HepG2 (cell line): ENCODE results near the gene WARS2. TPM values are rescaled to one million over a fixed set of nuclear protein-coding genes. Genes with fewer than 3 reads are reported as not detected.

Source experiments
- ATAC-seq: fragments of 200-7000 bp; cut with Tn5 transposase; 3 replicates; pipeline ENCODE4 v1.9.1; 2020; ENCODE audit warnings: mild to moderate bottlenecking, moderate library complexity
- BruUV-seq: library from RNA; stranded (reverse); fragments of 400-500 nt; replicated peaks from 2 replicates; lab custom pipeline; 2021; lab: Mats Ljungman, UMichigan
- CTCF ChIA-PET: fragments of 300-600 bp; formaldehyde crosslinking; extraction: SDS; loops from one replicate; lab custom pipeline; 2021; ENCODE audit warnings: low total read pairs, inconsistent platforms, low intra/inter-chr PET ratio; lab: Yijun Ruan, JAX
- POLR2A ChIA-PET: fragments of 350-600 bp; sonication (Branson Sonifier 250); formaldehyde crosslinking; loops from one replicate; lab custom pipeline; 2020; ENCODE audit warnings: antibody characterized with exemption, inconsistent platforms; lab: Yijun Ruan, JAX
- DNase-seq: peaks from one replicate; pipeline ENCODE4 v3.0.0-alpha.2; 2015; ENCODE audit warnings: low spot score
- FAIRE-seq: peaks from 3 replicates; lab custom pipeline; 2011; peaks lifted over from hg19 to GRCh38; lab: Jason Lieb, UNC
- H2AFZ ChIP-seq: one replicate; pipeline ENCODE4 v1.6.1; 2011; ENCODE audit warnings: low read length, inconsistent platforms
- H3K27ac ChIP-seq: fragments of 300-600 bp; 3 replicates; pipeline ENCODE4 v1.8.0; 2011; ENCODE audit warnings: mixed run types, mild to moderate bottlenecking, mixed read lengths, low read length, inconsistent platforms; ENCODE audit not compliant: insufficient read depth; ENCODE audit errors: extremely low read length
- H3K27me3 ChIP-seq, 2 experiments: fragments of 200-600 bp in 1 of 2; 2 replicates in 1 of 2; 3 replicates in 1 of 2; pipeline versions ENCODE4 v1.6.0 to v1.8.0; 2011; ENCODE audit warnings: low read length in 2 of 2, mild to moderate bottlenecking in 2 of 2, moderate library complexity in 2 of 2, inconsistent platforms in 1 of 2; ENCODE audit not compliant: insufficient read depth in 2 of 2, control insufficient read depth in 1 of 2
- H3K36me3 ChIP-seq, 2 experiments: fragments of 200-600 bp in 1 of 2; replicated peaks in 1 of 2; 2 replicates in 1 of 2; 3 replicates in 1 of 2; pipeline versions ENCODE4 v1.5.1 to v1.8.0; 2011; ENCODE audit warnings: low read length in 2 of 2, inconsistent platforms in 1 of 2; ENCODE audit not compliant: insufficient read depth in 2 of 2, control insufficient read depth in 1 of 2
- H3K4me1 ChIP-seq: 2 replicates; pipeline ENCODE4 v1.5.1; 2012; ENCODE audit warnings: low read length, inconsistent platforms; ENCODE audit not compliant: insufficient read depth
- H3K4me2 ChIP-seq: 2 replicates; pipeline ENCODE4 v1.6.0; 2011; ENCODE audit warnings: low read depth, low read length, inconsistent platforms
- H3K4me3 ChIP-seq, 3 experiments: fragments of 200-600 bp in 1 of 3; sonication (generic), shearing (Covaris generic) in 1 of 3; replicated peaks in 1 of 3; 2 replicates each; pipeline ENCODE4 v1.5.1; 2011 to 2016; ENCODE audit warnings: low read length in 3 of 3, inconsistent platforms in 2 of 3, low read depth in 2 of 3, mild to moderate bottlenecking in 2 of 3, control low read depth in 1 of 3, mixed read lengths in 1 of 3; ENCODE audit not compliant: insufficient read depth in 1 of 3
- H3K79me2 ChIP-seq: one replicate; pipeline ENCODE4 v1.6.1; 2011; ENCODE audit warnings: low read length, inconsistent platforms; ENCODE audit not compliant: insufficient read depth
- H3K9ac ChIP-seq: 2 replicates; pipeline ENCODE4 v1.6.0; 2011; ENCODE audit warnings: mild to moderate bottlenecking, low read depth, low read length, inconsistent platforms; ENCODE audit not compliant: insufficient read depth
- H3K9me3 ChIP-seq: 2 replicates; pipeline ENCODE4 v1.5.1; 2012; ENCODE audit warnings: mild to moderate bottlenecking, low read length
- H4K20me1 ChIP-seq: 2 replicates; pipeline ENCODE4 v1.6.0; 2011; ENCODE audit warnings: inconsistent platforms, mild to moderate bottlenecking, low read length, moderate library complexity; ENCODE audit not compliant: insufficient read depth
- RORA ChIP-seq: sonication (generic); formaldehyde crosslinking; IDR thresholded peaks from 2 replicates; pipeline ENCODE4 v1.5.0; 2020; ENCODE audit warnings: mild to moderate bottlenecking, missing genetic modification reagents, moderate library complexity
- TBX3 ChIP-seq: fragments of 450-650 bp; IDR thresholded peaks from 2 replicates; pipeline ENCODE4 v1.6.1; 2017; ENCODE audit warnings: antibody characterized with exemption, mild to moderate bottlenecking, inconsistent platforms, borderline replicate concordance
- ZNF589 ChIP-seq: sonication (generic); formaldehyde crosslinking; conservative IDR thresholded peaks from 2 replicates; pipeline ENCODE4 v1.8.0; 2022; ENCODE audit warnings: mild to moderate bottlenecking, moderate library complexity, missing genetic modification reagents
- WGBS: methylation state at CpG from one replicate; pipeline ENCODE4 v1.1.6; 2017; ENCODE audit warnings: low lambda C conversion rate; 5-methylcytosine and 5-hydroxymethylcytosine counted together
- in situ Hi-C: cut with HindIII; loops from 2 replicates; pipeline ENCODE4 v1.10.0; 2017; ENCODE audit warnings: low pct_unique_long_range_greater_than_20kb; ENCODE audit not compliant: extremely low pct_ligation_motif_present
- intact Hi-C: fragments of 100-400 bp; cut with micrococcal nuclease; formaldehyde crosslinking; loops from one replicate; pipeline ENCODE4 v1.10.0; 2022; ENCODE audit not compliant: unreplicated experiment
- polyA plus RNA-seq, 8 experiments: library from polyadenylated mRNA; depleted of rRNA in 3 of 8; stranded (reverse) in 7 of 8; unstranded in 1 of 8; fragments of >200 nt; fragmentation: Illumina TruSeq in 4 of 8; extraction: Trizol in 4 of 8; gene quantifications; 2 replicates each; pipeline versions ENCODE4 v1.2.1 to v1.2.3, GENCODE V29; 2011 to 2016; ENCODE audit warnings: low read depth in 4 of 8, missing spikeins in 1 of 8, mixed read lengths in 1 of 8; ENCODE audit not compliant: insufficient read depth in 1 of 8
- total RNA-seq, 5 experiments: library from RNA; depleted of rRNA; stranded (reverse); fragments of >200 nt; fragmentation: Illumina TruSeq; extraction: Trizol; gene quantifications; 2 replicates each; pipeline ENCODE4 v1.2.3, GENCODE V29; 2016; ENCODE audit warnings: low read depth in 1 of 5
- TF ChIP-seq, protein P1 (sequence below): sonication (generic); formaldehyde crosslinking; IDR thresholded peaks from 2 replicates; pipeline ENCODE4 v1.4.0; 2020; ENCODE audit warnings: missing genetic modification reagents, mild to moderate bottlenecking, borderline replicate concordance

WARS2 gene
- total and polyA plus RNA-seq, 2 of the 13 experiments (the other 11 are each of a cell fraction or from before 2014, with no cell fraction given): 12.4 to 18.8 TPM

DNA sequence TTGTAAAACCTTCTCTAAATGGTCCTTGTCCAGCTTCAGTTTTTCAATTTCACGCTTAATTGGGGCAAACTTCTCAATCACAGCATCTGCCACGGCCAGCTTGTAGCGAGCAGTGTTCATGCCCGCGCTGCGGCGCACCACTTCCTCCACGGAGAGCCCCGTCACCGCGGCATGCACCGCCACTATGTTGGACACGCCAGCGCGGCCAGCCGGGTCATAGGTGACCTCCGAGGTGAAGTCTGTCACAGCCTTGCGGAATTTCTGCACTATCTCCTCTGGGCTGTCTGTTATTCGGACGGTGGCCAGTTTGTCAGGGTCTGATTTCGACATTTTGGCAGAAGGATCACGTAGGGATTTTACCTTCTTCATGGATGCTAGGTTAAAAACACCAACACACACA, 107.5 kb downstream of the WARS2 start (continued):
- TF ChIP-seq ZNF589 (CRISPR knock-in tag) (no peak), TBX3 (no peak)

DNA sequence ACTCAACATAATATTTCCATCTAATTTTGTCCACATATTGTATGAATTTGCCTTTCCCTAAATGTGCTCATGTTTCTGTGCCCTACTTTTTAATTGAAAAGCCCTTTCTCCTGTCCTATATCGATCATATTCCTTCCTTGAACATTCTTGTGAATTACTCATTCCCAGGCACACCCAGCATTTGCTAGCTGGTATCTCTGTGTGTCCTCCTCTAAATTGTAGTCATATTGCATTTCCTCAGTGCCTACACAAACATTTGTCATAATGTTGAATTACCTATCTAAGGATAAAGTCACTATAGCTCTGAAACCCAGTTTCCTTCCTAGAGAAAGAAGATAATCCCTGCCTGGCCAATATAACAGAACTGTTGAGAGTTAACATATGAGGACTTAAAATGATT, 112.7 kb downstream of the WARS2 start:
- POLR2A ChIA-PET: no interaction called here
- FAIRE-seq: no peak
- in situ Hi-C loops: no loop called here

More for the DNA sequence above, 112.7 kb downstream of the WARS2 start:
- WGBS: 90% methylated on average over 1 of the region's 1 CpG
- TF ChIP-seq, protein P1, sequence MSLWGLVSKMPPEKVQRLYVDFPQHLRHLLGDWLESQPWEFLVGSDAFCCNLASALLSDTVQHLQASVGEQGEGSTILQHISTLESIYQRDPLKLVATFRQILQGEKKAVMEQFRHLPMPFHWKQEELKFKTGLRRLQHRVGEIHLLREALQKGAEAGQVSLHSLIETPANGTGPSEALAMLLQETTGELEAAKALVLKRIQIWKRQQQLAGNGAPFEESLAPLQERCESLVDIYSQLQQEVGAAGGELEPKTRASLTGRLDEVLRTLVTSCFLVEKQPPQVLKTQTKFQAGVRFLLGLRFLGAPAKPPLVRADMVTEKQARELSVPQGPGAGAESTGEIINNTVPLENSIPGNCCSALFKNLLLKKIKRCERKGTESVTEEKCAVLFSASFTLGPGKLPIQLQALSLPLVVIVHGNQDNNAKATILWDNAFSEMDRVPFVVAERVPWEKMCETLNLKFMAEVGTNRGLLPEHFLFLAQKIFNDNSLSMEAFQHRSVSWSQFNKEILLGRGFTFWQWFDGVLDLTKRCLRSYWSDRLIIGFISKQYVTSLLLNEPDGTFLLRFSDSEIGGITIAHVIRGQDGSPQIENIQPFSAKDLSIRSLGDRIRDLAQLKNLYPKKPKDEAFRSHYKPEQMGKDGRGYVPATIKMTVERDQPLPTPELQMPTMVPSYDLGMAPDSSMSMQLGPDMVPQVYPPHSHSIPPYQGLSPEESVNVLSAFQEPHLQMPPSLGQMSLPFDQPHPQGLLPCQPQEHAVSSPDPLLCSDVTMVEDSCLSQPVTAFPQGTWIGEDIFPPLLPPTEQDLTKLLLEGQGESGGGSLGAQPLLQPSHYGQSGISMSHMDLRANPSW: no peak
- no peak for TF ChIP-seq RORA (CRISPR knock-in tag)
- Histone ChIP-seq H3K27ac (no peak overlapping the region), H3K36me3 (peaks cover 0 to 1% of the 10 kb centered on the region in 2 experiments; a peak in 1 of 5 replicates), H3K79me2 (no peaks in the 10 kb centered on the region), H2AFZ (no peak overlapping the region), H3K27me3 (no peaks in the 10 kb centered on the region), H3K4me2 (no peak overlapping the region), H3K4me1 (no peaks in the 10 kb centered on the region), H3K9ac (no peak overlapping the region), H3K4me3 (no peak overlapping the region), H4K20me1 (no peaks in the 10 kb centered on the region), H3K9me3 (no peaks in the 10 kb centered on the region)
- CTCF ChIA-PET: no interaction called here
- ATAC-seq: no peak
- intact Hi-C loops: no loop called here
- no peak for DNase-seq
- BruUV-seq: no TSS peak
